GM23248 (cell line): ENCODE measurements around the gene RSF1. TPM values are rescaled to one million over a fixed set of nuclear protein-coding genes. Genes with fewer than 3 reads are reported as not detected.

Experiments
- DNase-seq: peaks from one replicate; pipeline ENCODE4 v3.0.0-alpha.2; 2015
- H2AFZ ChIP-seq: fragments of 200-600 bp; sonication (generic); 2 replicates; pipeline ENCODE4 v1.6.1; 2016; ENCODE audit warnings: antibody characterized with exemption
- H3F3A ChIP-seq: fragments of 200-600 bp; sonication (generic); 2 replicates; pipeline ENCODE4 v1.6.1; 2016; ENCODE audit warnings: mild to moderate bottlenecking, antibody characterized with exemption, mixed run types; ENCODE audit not compliant: insufficient read depth
- H3K27ac ChIP-seq: fragments of 200-600 bp; sonication (generic); 2 replicates; pipeline ENCODE4 v1.5.1; 2016; ENCODE audit warnings: mild to moderate bottlenecking
- H3K27me3 ChIP-seq: fragments of 200-600 bp; sonication (generic); replicated peaks from 2 replicates; pipeline ENCODE4 v1.6.1; 2016; ENCODE audit warnings: mild to moderate bottlenecking; ENCODE audit not compliant: insufficient read depth
- H3K36me3 ChIP-seq: fragments of 200-600 bp; sonication (generic); 2 replicates; pipeline ENCODE4 v1.6.1; 2016; ENCODE audit warnings: low read depth, mild to moderate bottlenecking
- H3K4me1 ChIP-seq: fragments of 200-600 bp; sonication (generic); 2 replicates; pipeline ENCODE4 v1.6.1; 2016; ENCODE audit warnings: mild to moderate bottlenecking; ENCODE audit not compliant: insufficient read depth
- H3K4me2 ChIP-seq: fragments of 200-600 bp; sonication (generic); one replicate; pipeline ENCODE4 v1.6.1; 2016; ENCODE audit warnings: mild to moderate bottlenecking; ENCODE audit not compliant: unreplicated experiment
- H3K4me3 ChIP-seq: fragments of 200-600 bp; sonication (generic); 2 replicates; pipeline ENCODE4 v1.5.1; 2016; ENCODE audit warnings: mild to moderate bottlenecking
- H3K79me2 ChIP-seq: fragments of 200-600 bp; sonication (generic); 2 replicates; pipeline ENCODE4 v1.6.1; 2016; ENCODE audit warnings: mild to moderate bottlenecking; ENCODE audit not compliant: insufficient read depth
- H3K9ac ChIP-seq: fragments of 200-600 bp; sonication (generic); 2 replicates; pipeline ENCODE4 v1.6.1; 2016; ENCODE audit warnings: mild to moderate bottlenecking
- H3K9me2 ChIP-seq: fragments of 200-600 bp; sonication (generic); 2 replicates; pipeline ENCODE4 v1.6.1; 2016; ENCODE audit warnings: mixed run types, mild to moderate bottlenecking, moderate library complexity; ENCODE audit not compliant: insufficient read depth
- H3K9me3 ChIP-seq: fragments of 200-600 bp; sonication (generic); one replicate; pipeline ENCODE4 v1.6.1; 2017; ENCODE audit warnings: low read depth
- H4K20me1 ChIP-seq: fragments of 200-600 bp; sonication (generic); 2 replicates; pipeline ENCODE4 v1.6.0; 2016; ENCODE audit not compliant: insufficient read depth
- EZH2 ChIP-seq: fragments of 200-600 bp; sonication (generic); IDR thresholded peaks from 2 replicates; pipeline ENCODE4 v1.6.1; 2018; ENCODE audit warnings: antibody characterized with exemption, mild to moderate bottlenecking; ENCODE audit not compliant: insufficient read depth, poor library complexity, severe bottlenecking
- EZH2phosphoT487 ChIP-seq: fragments of 200-600 bp; sonication (generic); IDR thresholded peaks from 2 replicates; pipeline ENCODE4 v1.6.1; 2018; ENCODE audit warnings: antibody characterized with exemption, moderate library complexity, mild to moderate bottlenecking, low read depth; ENCODE audit not compliant: insufficient read depth
- WGBS, 2 experiments: methylation state at CpG; one replicate each; pipeline ENCODE4 v1.1.6; 2015 to 2017; ENCODE audit warnings: low lambda C conversion rate in 2 of 2, low coverage in 1 of 2; ENCODE audit errors: missing lambda C conversion rate in 2 of 2; 5-methylcytosine and 5-hydroxymethylcytosine counted together
- in situ Hi-C: fragments of 300-500 bp; cut with MboI; formaldehyde crosslinking; loops from 2 replicates; pipeline ENCODE4 v1.15.0; 2020
- polyA plus RNA-seq: library from polyadenylated mRNA; unstranded; fragments of >200 nt; fragmentation: Nextera tagmentation; extraction: Ambion mirVana; gene quantifications from 2 replicates; pipeline ENCODE4 v1.2.1, GENCODE V29; 2016
- total RNA-seq: library from RNA; depleted of rRNA; stranded (reverse); fragments of >200 nt; shearing (Covaris generic); gene quantifications from 2 replicates; pipeline ENCODE4 v1.2.3, GENCODE V29; 2014

RSF1 gene
- total and polyA plus RNA-seq, 2 experiments from 2014 or later: 39.0 to 48.2 TPM

DNA sequence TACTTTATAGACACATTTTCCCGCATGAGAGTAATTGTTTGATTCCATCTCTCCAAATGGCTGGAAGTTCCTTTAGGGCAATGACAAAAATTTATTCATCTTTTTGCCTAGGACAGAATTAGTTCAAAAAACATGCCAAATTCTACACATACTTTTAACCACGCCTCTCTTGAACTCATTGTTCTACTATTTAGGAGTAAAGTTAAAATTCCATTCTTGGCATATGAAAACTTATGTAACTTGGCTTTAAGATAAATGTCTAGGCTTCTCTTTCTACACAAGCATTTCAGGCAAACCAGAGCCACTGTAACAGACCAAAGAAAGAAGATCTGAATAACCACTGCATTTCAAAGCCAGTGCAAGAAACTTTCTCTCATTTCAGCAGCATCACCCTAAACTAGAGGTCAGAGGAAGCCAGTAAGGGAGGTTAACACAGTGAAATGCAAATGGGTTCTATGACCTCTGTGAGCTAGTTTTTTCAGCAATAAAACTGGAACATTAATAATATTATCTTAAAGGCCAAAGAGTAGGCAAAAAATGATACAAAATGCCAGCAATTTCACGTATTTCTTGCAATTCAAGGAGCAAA, 73.0 kb downstream of the RSF1 start:
- no peaks in the 10 kb centered on the region; the same call in 1 of the 2 replicates for H3K9me2 ChIP-seq
- no peaks in the 10 kb centered on the region for H3K9me3 ChIP-seq
- 0 out of 2 replicates have a peak, but pooled peaks cover 6% of the 10 kb centered on the region for H4K20me1 ChIP-seq
- no peak for TF ChIP-seq EZH2phosphoT487
- TF ChIP-seq EZH2: no peak
- peak; percentile 49 for DNase-seq
- no peak overlapping the region for H3K9ac ChIP-seq
- H3K27me3 ChIP-seq: no peaks in the 10 kb centered on the region
- 78 to 81% methylated on average over 3 of the region's 3 CpGs for WGBS, 2 experiments
- H3K4me1 ChIP-seq: peaks cover 20% of the 10 kb centered on the region
- H3K36me3 ChIP-seq: 0 out of 2 replicates have a peak, but pooled peaks cover 4% of the 10 kb centered on the region
- H3K4me3 ChIP-seq: no peak overlapping the region
- peaks cover 5% of the 10 kb centered on the region for H3F3A ChIP-seq
- in situ Hi-C loops: no loop called here
- H3K79me2 ChIP-seq: peaks cover 96% of the 10 kb centered on the region
- H3K27ac ChIP-seq: peak overlapping the region; percentile 14; the same call in 1 of the 2 replicates
- H3K4me2 ChIP-seq: peak overlapping the region; percentile 24
- no peak overlapping the region for H2AFZ ChIP-seq

DNA sequence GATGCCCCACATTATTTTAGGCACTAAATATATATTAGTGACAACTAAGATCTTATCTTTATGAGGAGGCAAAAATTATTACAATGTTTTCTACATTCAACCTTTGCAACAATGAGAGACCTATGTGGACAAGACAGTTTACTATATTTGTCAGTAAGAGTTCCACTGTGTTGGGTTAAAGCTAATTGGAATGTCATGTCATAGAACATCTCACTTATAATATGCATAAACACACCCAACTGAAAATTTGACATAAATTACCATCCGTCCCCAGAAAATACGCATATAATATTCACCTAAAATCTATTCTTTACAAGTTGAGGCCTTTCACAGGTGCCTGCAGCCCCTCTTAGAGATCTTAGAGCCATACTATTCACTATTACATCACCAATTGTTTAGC, 84.0 kb downstream of the RSF1 start:
- 71 to 79% methylated on average over 2 of the region's 2 CpGs for WGBS, 2 experiments
- Histone ChIP-seq H3K79me2 (peaks cover 19% of the 10 kb centered on the region; the same call in 1 of the 2 replicates), H3K27me3 (no peaks in the 10 kb centered on the region)

DNA sequence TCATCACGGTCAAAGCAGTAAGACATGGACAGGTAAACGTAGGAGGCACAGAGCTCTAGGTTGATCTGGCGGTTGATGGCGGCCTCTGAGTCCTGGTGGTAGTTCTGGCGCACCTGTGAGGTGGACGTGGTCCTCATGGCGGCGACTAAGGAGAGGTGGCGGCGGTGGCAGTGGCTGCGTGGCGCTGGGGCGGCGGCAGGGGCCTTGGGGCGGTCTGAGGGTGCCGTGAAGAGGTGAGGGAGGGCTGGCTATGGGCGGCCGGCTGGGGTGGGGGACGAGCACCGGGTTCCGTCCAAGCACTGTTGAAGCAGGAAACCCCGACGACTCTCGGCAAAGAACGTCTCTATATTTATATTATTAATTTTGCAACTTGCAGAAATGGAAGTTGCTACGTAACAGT, 85.6 kb downstream of the RSF1 start:
- Histone ChIP-seq H3F3A (no peaks in the 10 kb centered on the region), H3K36me3 (peaks cover 38% of the 10 kb centered on the region; the same call in 1 of the 2 replicates), H3K9me3 (no peaks in the 10 kb centered on the region), H3K4me2 (no peak overlapping the region), H3K4me3 (no peak overlapping the region), H3K9ac (no peak overlapping the region), H3K9me2 (no peaks in the 10 kb centered on the region), H4K20me1 (no peaks in the 10 kb centered on the region), H2AFZ (no peak overlapping the region), H3K27me3 (no peaks in the 10 kb centered on the region), H3K4me1 (no peaks in the 10 kb centered on the region), H3K27ac (no peak overlapping the region), H3K79me2 (peaks cover 11% of the 10 kb centered on the region; the same call in 1 of the 2 replicates)
- TF ChIP-seq EZH2phosphoT487 (no peak), EZH2 (no peak)
- WGBS, 2 experiments: 92 to 95% methylated on average over 20 to 26 of the region's 26 CpGs
- no peak for DNase-seq
- in situ Hi-C loops: no loop called here

More for the DNA sequence above, 84.0 kb downstream of the RSF1 start:
- Histone ChIP-seq H3F3A (no peaks in the 10 kb centered on the region), H3K4me3 (no peak overlapping the region), H3K9ac (no peak overlapping the region), H3K36me3 (peaks cover 30% of the 10 kb centered on the region; the same call in 1 of the 2 replicates), H3K9me2 (no peaks in the 10 kb centered on the region), H3K9me3 (no peaks in the 10 kb centered on the region), H4K20me1 (no peaks in the 10 kb centered on the region), H3K4me2 (no peak overlapping the region), H3K27ac (no peak overlapping the region), H3K4me1 (no peaks in the 10 kb centered on the region), H2AFZ (no peak overlapping the region)
- TF ChIP-seq EZH2: no peak
- TF ChIP-seq EZH2phosphoT487: no peak
- in situ Hi-C loops: no loop called here
- no peak for DNase-seq

- H3K79me2 ChIP-seq: peaks cover 10% of the 10 kb centered on the region; the same call in 1 of the 2 replicates
- H3K4me1 ChIP-seq: no peaks in the 10 kb centered on the region
- no peaks in the 10 kb centered on the region for H3K9me3 ChIP-seq
- WGBS, 2 experiments: 96 to 98% methylated on average over 2 of the region's 2 CpGs
- no peaks in the 10 kb centered on the region for H3K9me2 ChIP-seq
- H3K4me2 ChIP-seq: no peak overlapping the region
- in situ Hi-C loops: no loop called here
- TF ChIP-seq EZH2phosphoT487 (no peak), EZH2 (no peak)
- H4K20me1 ChIP-seq: no peaks in the 10 kb centered on the region
- DNase-seq: no peak
- no peak overlapping the region for H3K27ac ChIP-seq
- no peaks in the 10 kb centered on the region for H3K27me3 ChIP-seq
- no peak overlapping the region for H3K9ac ChIP-seq
- H3K4me3 ChIP-seq: no peak overlapping the region
- peaks cover 30% of the 10 kb centered on the region; the same call in 1 of the 2 replicates for H3K36me3 ChIP-seq
- no peaks in the 10 kb centered on the region for H3F3A ChIP-seq
- no peak overlapping the region for H2AFZ ChIP-seq
These were observed 88.4 kb downstream of the RSF1 start for GRCh38 chr11:77732143-77732542.
